Lower leg skin (tissue), 4 donors: ENCODE results near the gene RNF5. TPM values are rescaled to one million over a fixed set of nuclear protein-coding genes. Genes with fewer than 3 reads are reported as not detected.

Experiments used
- DNase-seq, 2 donors: peaks; one replicate each; pipeline ENCODE4 v3.0.0-alpha.2; 2019; ENCODE audit warnings: low spot score in 2 of 2
- H3K4me3 ChIP-seq: fragments of 200-600 bp; sonication (generic); 2 replicates; pipeline ENCODE4 v1.5.1; 2017; ENCODE audit warnings: mild to moderate bottlenecking, low read depth; ENCODE audit not compliant: poor library complexity, severe bottlenecking
- CTCF ChIP-seq, 3 donors: fragments of 450-650 bp; IDR thresholded peaks; one replicate each; pipeline ENCODE4 v1.5.1; 2016; ENCODE audit warnings: antibody characterized with exemption in 3 of 3, mild to moderate bottlenecking in 3 of 3, moderate library complexity in 2 of 3
- POLR2A ChIP-seq, 2 donors: fragments of 450-650 bp; IDR thresholded peaks; one replicate each; pipeline ENCODE4 v1.6.1; 2016 to 2017; ENCODE audit warnings: antibody characterized with exemption in 2 of 2, mild to moderate bottlenecking in 1 of 2, moderate library complexity in 1 of 2
- WGBS, 2 donors: methylation state at CpG; one replicate each; pipeline ENCODE4 v1.1.5; 2018; 5-methylcytosine and 5-hydroxymethylcytosine counted together
- intact Hi-C: fragments of 100-400 bp; cut with DNase I; formaldehyde crosslinking; loops from one replicate; pipeline ENCODE4 v1.15.0; 2023; ENCODE audit warnings: low total_unique reads
- microRNA-seq, 2 donors: library from miRNA; unstranded; fragments of <30 nt; microRNA quantifications; one replicate each; pipeline ENCODE4, GENCODE V29; 2016; ENCODE audit warnings: borderline replicate concordance in 2 of 2, borderline number of aligned reads in 1 of 2
- total RNA-seq, 4 donors: library from RNA; depleted of rRNA; stranded (reverse); fragments of >200 nt; gene quantifications; one replicate each; pipeline ENCODE4 v1.1.0, GENCODE V29; 2016

The RNF5 gene
- total RNA-seq, 4 donors from 2014 or later: 52.4 to 75.3 (median 56.8) TPM

GRCh38 chr6:32220021-32220420, 41.8 kb downstream of the RNF5 start:
- 67 to 87% methylated on average over 4 of the region's 4 CpGs for WGBS, 2 donors
- no peak for TF ChIP-seq POLR2A (IDR thresholded peaks at IDR 0.05)
- no peak for TF ChIP-seq CTCF (IDR thresholded peaks at IDR 0.05)
- intact Hi-C loops: no loop called here
- H3K4me3 ChIP-seq: no peak overlapping the region
- no peak for DNase-seq

GRCh38 chr6:32222333-32223230, 44.4 kb downstream of the RNF5 start:
- H3K4me3 ChIP-seq: no peak overlapping the region
- intact Hi-C loops: no loop called here
- 43 to 58% methylated on average over 8 of the region's 8 CpGs for WGBS, 2 donors
- TF ChIP-seq CTCF (IDR thresholded peaks at IDR 0.05) (no peak), POLR2A (IDR thresholded peaks at IDR 0.05) (no peak)
- DNase-seq: peak in 1 of 2 donors; percentile 34

GRCh38 chr6:32223258-32224235, 45.3 kb downstream of the RNF5 start, which contains the start of gene NOTCH4:
Gene NOTCH4, minus strand, starts transcription at chr6:32224067. Its CDS starts 139 bp downstream, at chr6:32223928.
- 40 to 50% methylated on average over 20 of the region's 20 CpGs for WGBS, 2 donors
- no peak for TF ChIP-seq POLR2A (IDR thresholded peaks at IDR 0.05)
- TF ChIP-seq CTCF (IDR thresholded peaks at IDR 0.05): no peak
- intact Hi-C loops: no loop called here
- DNase-seq: no peak
- H3K4me3 ChIP-seq: no peak within 1 kb of the TSS

- TF ChIP-seq CTCF (IDR thresholded peaks at IDR 0.05): no peak
- intact Hi-C loops: no loop called here
- H3K4me3 ChIP-seq: no peak overlapping the region
- no peak for DNase-seq
- 78 to 83% methylated on average over 2 of the region's 2 CpGs for WGBS, 2 donors
These were observed 46.5 kb downstream of the RNF5 start for GRCh38 chr6:32224696-32225095.

- TF ChIP-seq CTCF (IDR thresholded peaks at IDR 0.05): no peak
- no peak for TF ChIP-seq POLR2A (IDR thresholded peaks at IDR 0.05)
- WGBS, 2 donors: 82 to 94% methylated on average over 7 of the region's 7 CpGs
- H3K4me3 ChIP-seq: no peak overlapping the region
- no peak for DNase-seq
- intact Hi-C loops: no loop called here
These were observed 48.2 kb downstream of the RNF5 start for GRCh38 chr6:32226434-32226833.

Small RNA genes within 50 kb of the gene (microRNA-seq; reads per million reads assigned to microRNA genes)
- 0 to 2.8 reads per million in 2 donors for gene MIR6721
- 0 reads per million in 2 donors for gene MIR6833

Other genes starting within 250 kb of the RNF5 start
- gene CFB, start 232.3 kb upstream of the RNF5 start, total RNA-seq: 10 to 100 TPM in 1 of 4 donors, 1 to 10 TPM in 3; 1.4 to 13.1 (median 4.5) TPM
- 10 to 100 TPM; 53.2 to 88.2 (median 83.4) TPM for gene NELFE, start 219.4 kb upstream of the RNF5 start, total RNA-seq
- gene SKIC2, start 219.2 kb upstream of the RNF5 start, total RNA-seq: 10 to 100 TPM; 23.3 to 57.8 (median 32.3) TPM
- gene DXO, start 206.3 kb upstream of the RNF5 start, total RNA-seq: 10 to 100 TPM; 14.6 to 19.9 (median 16.4) TPM
- gene C4A, start 196.3 kb upstream of the RNF5 start, total RNA-seq: 10 to 100 TPM in 1 of 4 donors, 1 to 10 TPM in 3; 5.6 to 10.4 (median 7.4) TPM
- 10 to 100 TPM in 1 of 4 donors, 1 to 10 TPM in 3; 4.5 to 12.1 (median 6.3) TPM for gene C4B, start 163.6 kb upstream of the RNF5 start, total RNA-seq
- gene CYP21A2, start 140.0 kb upstream of the RNF5 start, total RNA-seq: 1 to 10 TPM in 1 of 4 donors, under 1 TPM in 2, not detected in 1; 0.27 to 3.9 (median 0.88) TPM
- 100 to 1,000 TPM in 1 of 4 donors, 10 to 100 TPM in 3; 24.9 to 155 (median 46.3) TPM for gene TNXB, start 69.1 kb upstream of the RNF5 start, total RNA-seq
- 100 to 1,000 TPM in 1 of 4 donors, 10 to 100 TPM in 3; 46.8 to 102 (median 54.1) TPM for gene ATF6B, start 50.2 kb upstream of the RNF5 start, total RNA-seq
- 10 to 100 TPM in 1 of 4 donors, 1 to 10 TPM in 3; 5.8 to 12.5 (median 8.0) TPM for gene FKBPL, start 48.1 kb upstream of the RNF5 start, total RNA-seq
- gene PRRT1, start 26.5 kb upstream of the RNF5 start, total RNA-seq: 1 to 10 TPM in 2 of 4 donors, under 1 TPM in 2; 0.56 to 2.6 (median 0.94) TPM
- 100 to 1,000 TPM in 1 of 4 donors, 10 to 100 TPM in 3; 36.6 to 220 (median 56.9) TPM for gene PPT2, start 24.3 kb upstream of the RNF5 start, total RNA-seq
- gene EGFL8, start 13.8 kb upstream of the RNF5 start, total RNA-seq: 10 to 100 TPM; 12.5 to 40.8 (median 18.6) TPM
- gene AGPAT1, start 2.3 kb upstream of the RNF5 start, total RNA-seq: 10 to 100 TPM; 18.8 to 53.2 (median 28.0) TPM
- gene AGER, start 5.8 kb downstream of the RNF5 start, total RNA-seq: 1 to 10 TPM in 3 of 4 donors, under 1 TPM in 1; 0.56 to 4.1 (median 2.3) TPM
- gene PBX2, start 11.8 kb downstream of the RNF5 start, total RNA-seq: 10 to 100 TPM; 49.2 to 63.9 (median 55.8) TPM
- 1 to 10 TPM in 3 of 4 donors, under 1 TPM in 1; 0.69 to 7.5 (median 4.3) TPM for gene GPSM3, start 14.2 kb downstream of the RNF5 start, total RNA-seq
- 10 to 100 TPM in 1 of 4 donors, 1 to 10 TPM in 3; 6.3 to 10.4 (median 7.8) TPM for gene NOTCH4, start 45.7 kb downstream of the RNF5 start, total RNA-seq
- not detected for gene TSBP1, start 193.5 kb downstream of the RNF5 start, total RNA-seq
- gene BTNL2, start 228.8 kb downstream of the RNF5 start, total RNA-seq: not detected